ENCODE data around the gene CCNDBP1.

CCNDBP1 gene

DNA sequence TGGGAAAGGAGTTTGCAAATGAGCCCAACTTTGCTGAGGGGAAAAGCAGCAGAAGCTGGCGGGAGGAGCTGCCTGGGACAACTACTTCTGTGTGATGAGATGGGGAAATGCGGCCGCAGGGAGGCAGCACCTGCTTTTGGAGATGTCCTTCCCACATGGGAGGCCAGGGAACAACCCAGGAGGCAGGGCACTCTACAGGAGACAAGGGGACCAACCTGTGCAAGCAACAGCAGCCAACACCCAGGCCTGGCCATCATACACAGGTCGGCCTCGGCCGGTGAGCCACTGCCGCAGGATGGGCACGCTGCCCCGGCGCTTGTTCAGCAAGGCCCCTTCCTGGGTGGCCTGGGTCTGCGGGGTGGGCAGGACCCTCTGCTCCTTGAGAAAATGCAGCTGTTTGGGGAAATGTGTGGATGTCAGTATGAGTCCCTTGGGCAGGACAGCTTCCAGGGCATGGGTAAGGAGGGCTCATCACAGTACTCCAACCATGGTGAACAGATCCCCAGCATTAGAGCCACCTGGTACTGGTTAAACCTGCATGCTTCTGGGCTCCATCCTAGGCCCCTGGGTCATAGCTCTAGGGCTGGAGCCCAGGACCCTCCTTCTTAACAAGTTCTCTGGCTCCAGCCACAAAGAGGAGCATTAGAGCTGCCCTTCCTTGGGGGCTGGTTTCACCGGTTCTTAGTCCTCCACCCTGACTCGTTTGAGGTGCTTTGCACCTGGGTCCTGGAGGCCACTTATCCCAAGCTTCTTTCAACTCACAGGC lies 24.0 kb downstream of the CCNDBP1 start:
- Histone ChIP-seq H3K4me3 (ENCODE audit: low read length) (no peak overlapping the region), H3K79me2 (ENCODE audit: low read length) (no peaks in the 10 kb centered on the region), H3F3A (ENCODE audit: insufficient read depth, low read length) (no peaks in the 10 kb centered on the region), H3K36me3 (replicated peaks; ENCODE audit: insufficient read depth, low read length) (no peaks in the 10 kb centered on the region), H3K9ac (ENCODE audit: low read length) (no peak overlapping the region), H3K27ac (ENCODE audit: low read length) (no peak overlapping the region), H3K4me1 (ENCODE audit: low read length) (no peaks in the 10 kb centered on the region), H3K4me2 (ENCODE audit: low read depth, low read length) (no peak overlapping the region), H3K9me2 (replicated peaks; ENCODE audit: insufficient read depth, low read length) (no peaks in the 10 kb centered on the region), H3K27me3 (replicated peaks; ENCODE audit: insufficient read depth, low read length) (no peaks in the 10 kb centered on the region), H3K9me3 (replicated peaks; ENCODE audit: insufficient read depth, low read length) (no peaks in the 10 kb centered on the region), H2AFZ (ENCODE audit: low read length) (no peak overlapping the region), H4K20me1 (ENCODE audit: insufficient read depth, low read length) (no peaks in the 10 kb centered on the region)
- DNase-seq: no peak
- no peak for TF ChIP-seq CTCF (IDR thresholded peaks at IDR 0.05; ENCODE audit: low read length)
- no peak for TF ChIP-seq EZH2phosphoT487 (IDR thresholded peaks at IDR 0.05; ENCODE audit: low read length)
- TF ChIP-seq EZH2 (optimal IDR thresholded peaks at IDR 0.05; ENCODE audit: low read depth, low read length): no peak

- H3K4me1 ChIP-seq (ENCODE audit: low read length): no peaks in the 10 kb centered on the region
- no peaks in the 10 kb centered on the region for H4K20me1 ChIP-seq (ENCODE audit: insufficient read depth, low read length)
- H3K27me3 ChIP-seq (replicated peaks; ENCODE audit: insufficient read depth, low read length): no peaks in the 10 kb centered on the region
- H3K9me2 ChIP-seq (replicated peaks; ENCODE audit: insufficient read depth, low read length): no peaks in the 10 kb centered on the region
- no peak for TF ChIP-seq EZH2phosphoT487 (IDR thresholded peaks at IDR 0.05; ENCODE audit: low read length)
- no peak for TF ChIP-seq EZH2 (optimal IDR thresholded peaks at IDR 0.05; ENCODE audit: low read depth, low read length)
- TF ChIP-seq CTCF (IDR thresholded peaks at IDR 0.05; ENCODE audit: low read length): no peak
- H3K27ac ChIP-seq (ENCODE audit: low read length): no peak overlapping the region
- H3K36me3 ChIP-seq (replicated peaks; ENCODE audit: insufficient read depth, low read length): no peaks in the 10 kb centered on the region
- no peak overlapping the region for H3K4me3 ChIP-seq (ENCODE audit: low read length)
- DNase-seq: no peak
- H3K79me2 ChIP-seq (ENCODE audit: low read length): no peaks in the 10 kb centered on the region
- no peak overlapping the region for H3K4me2 ChIP-seq (ENCODE audit: low read depth, low read length)
- H3F3A ChIP-seq (ENCODE audit: insufficient read depth, low read length): no peaks in the 10 kb centered on the region
- no peak overlapping the region for H2AFZ ChIP-seq (ENCODE audit: low read length)
- no peaks in the 10 kb centered on the region for H3K9me3 ChIP-seq (replicated peaks; ENCODE audit: insufficient read depth, low read length)
- H3K9ac ChIP-seq (ENCODE audit: low read length): no peak overlapping the region
Measured at GRCh38 chr15:43210172-43210745, 25.1 kb downstream of the CCNDBP1 start.

GRCh38 chr15:43210807-43211206 lies 25.6 kb downstream of the CCNDBP1 start:
- no peak for TF ChIP-seq CTCF (IDR thresholded peaks at IDR 0.05; ENCODE audit: low read length)
- no peak for TF ChIP-seq EZH2phosphoT487 (IDR thresholded peaks at IDR 0.05; ENCODE audit: low read length)
- no peak for TF ChIP-seq EZH2 (optimal IDR thresholded peaks at IDR 0.05; ENCODE audit: low read depth, low read length)
- Histone ChIP-seq H3K27ac (ENCODE audit: low read length) (no peak overlapping the region), H2AFZ (ENCODE audit: low read length) (no peak overlapping the region), H3K4me3 (ENCODE audit: low read length) (no peak overlapping the region), H3K9me2 (replicated peaks; ENCODE audit: insufficient read depth, low read length) (no peaks in the 10 kb centered on the region), H3K36me3 (replicated peaks; ENCODE audit: insufficient read depth, low read length) (no peaks in the 10 kb centered on the region), H3K9me3 (replicated peaks; ENCODE audit: insufficient read depth, low read length) (no peaks in the 10 kb centered on the region), H4K20me1 (ENCODE audit: insufficient read depth, low read length) (no peaks in the 10 kb centered on the region), H3K4me2 (ENCODE audit: low read depth, low read length) (no peak overlapping the region), H3K27me3 (replicated peaks; ENCODE audit: insufficient read depth, low read length) (no peaks in the 10 kb centered on the region), H3K79me2 (ENCODE audit: low read length) (no peaks in the 10 kb centered on the region), H3K9ac (ENCODE audit: low read length) (no peak overlapping the region), H3K4me1 (ENCODE audit: low read length) (no peaks in the 10 kb centered on the region), H3F3A (ENCODE audit: insufficient read depth, low read length) (no peaks in the 10 kb centered on the region)
- DNase-seq: no peak

All from MM.1S (cell line).